Measurements from ENCODE around the gene RPS6KB1. TPM values are rescaled to one million over a fixed set of nuclear protein-coding genes. Genes with fewer than 3 reads are reported as not detected.
"Not testable (repeated sequence)": the region's sequence is repeated elsewhere in the genome, so short reads cannot be mapped to it uniquely, and the experiment has no call there.

Gene RPS6KB1
- total RNA-seq, 3 donors from 2014 or later = 40.3 to 62.3 (median 47.5) TPM

DNA sequence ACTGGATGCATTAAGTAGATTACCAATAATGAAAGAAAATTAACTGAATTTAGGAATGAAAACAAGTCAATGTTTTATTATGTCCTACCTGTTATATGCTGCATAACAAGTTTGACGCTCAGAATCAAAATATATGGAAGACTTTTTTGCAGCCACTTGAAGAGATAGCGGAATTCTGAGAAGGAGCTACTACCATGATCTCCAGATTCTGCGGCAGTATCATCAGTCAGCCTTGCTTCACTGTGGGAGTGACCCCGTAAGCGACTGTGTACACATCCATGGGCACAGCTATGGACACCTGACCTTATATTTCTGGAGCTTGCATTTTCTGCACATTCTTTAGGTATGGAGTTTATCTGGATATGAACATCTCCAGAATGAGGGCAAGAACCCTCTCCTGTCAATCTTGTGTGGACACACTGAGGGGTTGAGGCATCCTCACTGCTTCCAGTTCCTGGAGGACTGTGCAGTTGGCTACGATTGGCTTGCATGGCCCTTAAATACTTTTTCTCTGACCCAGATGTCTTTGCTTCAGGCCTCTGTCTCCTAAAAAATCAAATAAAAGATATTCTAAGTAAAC is 69.9 kb downstream of the RPS6KB1 start:
- H3K36me3 ChIP-seq = no peaks in the 10 kb centered on the region
- peak overlapping the region in 1 of 3 donors; percentile 97 for H3K4me3 ChIP-seq
- no peaks in the 10 kb centered on the region for H3K4me1 ChIP-seq
- no peak overlapping the region for H3K27ac ChIP-seq
- DNase-seq (ENCODE audit: low spot score in 2 of 2) = no peak
- H3K9me3 ChIP-seq = no peaks in the 10 kb centered on the region
- TF ChIP-seq POLR2AphosphoS5 (IDR thresholded peaks at IDR 0.05) (no peak), POLR2A (IDR thresholded peaks at IDR 0.05) (no peak)
- TF ChIP-seq, protein P1, sequence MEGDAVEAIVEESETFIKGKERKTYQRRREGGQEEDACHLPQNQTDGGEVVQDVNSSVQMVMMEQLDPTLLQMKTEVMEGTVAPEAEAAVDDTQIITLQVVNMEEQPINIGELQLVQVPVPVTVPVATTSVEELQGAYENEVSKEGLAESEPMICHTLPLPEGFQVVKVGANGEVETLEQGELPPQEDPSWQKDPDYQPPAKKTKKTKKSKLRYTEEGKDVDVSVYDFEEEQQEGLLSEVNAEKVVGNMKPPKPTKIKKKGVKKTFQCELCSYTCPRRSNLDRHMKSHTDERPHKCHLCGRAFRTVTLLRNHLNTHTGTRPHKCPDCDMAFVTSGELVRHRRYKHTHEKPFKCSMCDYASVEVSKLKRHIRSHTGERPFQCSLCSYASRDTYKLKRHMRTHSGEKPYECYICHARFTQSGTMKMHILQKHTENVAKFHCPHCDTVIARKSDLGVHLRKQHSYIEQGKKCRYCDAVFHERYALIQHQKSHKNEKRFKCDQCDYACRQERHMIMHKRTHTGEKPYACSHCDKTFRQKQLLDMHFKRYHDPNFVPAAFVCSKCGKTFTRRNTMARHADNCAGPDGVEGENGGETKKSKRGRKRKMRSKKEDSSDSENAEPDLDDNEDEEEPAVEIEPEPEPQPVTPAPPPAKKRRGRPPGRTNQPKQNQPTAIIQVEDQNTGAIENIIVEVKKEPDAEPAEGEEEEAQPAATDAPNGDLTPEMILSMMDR (IDR thresholded peaks at IDR 0.05) = no peak
- no peaks in the 10 kb centered on the region for H3K27me3 ChIP-seq
- intact Hi-C loops (cut with DNase I; ENCODE audit: low total_unique reads) = no loop called here

DNA sequence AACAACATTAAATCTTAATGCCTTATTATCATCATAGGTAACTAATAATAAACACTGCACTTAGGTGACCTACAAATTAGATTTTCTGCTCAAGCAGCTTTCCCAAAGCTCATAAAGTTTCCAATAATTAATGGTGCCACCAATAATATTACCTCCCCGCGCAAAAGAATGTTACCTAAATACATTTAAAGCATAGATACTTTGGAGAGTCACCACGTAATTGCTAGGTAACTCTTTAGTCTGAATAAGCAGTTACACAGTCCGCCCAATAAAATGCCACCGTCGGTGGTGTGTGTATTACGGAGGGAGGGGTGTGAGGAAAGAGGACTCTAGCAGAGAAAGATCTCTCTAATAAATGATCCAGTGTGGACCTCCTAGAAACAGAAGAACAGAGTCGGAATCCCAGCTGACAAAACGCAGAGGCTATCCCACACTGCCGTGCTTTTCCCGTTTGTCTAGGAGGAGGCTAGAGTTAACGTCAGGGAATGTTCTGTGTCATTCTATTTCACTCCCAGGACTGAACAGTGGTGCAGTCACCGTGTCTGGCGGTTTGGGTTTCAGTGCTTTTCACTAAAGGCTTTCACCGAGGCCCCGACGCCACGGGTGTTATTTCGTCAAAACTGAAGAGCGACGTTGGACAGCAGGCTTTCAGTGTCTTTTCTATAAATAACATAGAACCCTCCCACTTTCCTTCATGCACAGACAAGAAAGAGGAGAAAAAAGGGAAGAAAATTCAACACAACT is 71.0 kb downstream of the RPS6KB1 start:
- TF ChIP-seq POLR2A (IDR thresholded peaks at IDR 0.05) (no peak), POLR2AphosphoS5 (IDR thresholded peaks at IDR 0.05) (no peak)
- TF ChIP-seq, protein P1 (IDR thresholded peaks at IDR 0.05) = no peak
- DNase-seq (ENCODE audit: low spot score in 2 of 2) = peak in 1 of 2 donors; percentile 37
- Histone ChIP-seq H3K27ac (peak overlapping the region; percentile 94 to 98), H3K9me3 (no peaks in the 10 kb centered on the region), H3K4me3 (peak overlapping the region; percentile 79 to 97 (median 79)), H3K36me3 (no peaks in the 10 kb centered on the region), H3K27me3 (no peaks in the 10 kb centered on the region), H3K4me1 (no peaks in the 10 kb centered on the region)
- intact Hi-C loops (cut with DNase I; ENCODE audit: low total_unique reads) = no loop called here

DNA sequence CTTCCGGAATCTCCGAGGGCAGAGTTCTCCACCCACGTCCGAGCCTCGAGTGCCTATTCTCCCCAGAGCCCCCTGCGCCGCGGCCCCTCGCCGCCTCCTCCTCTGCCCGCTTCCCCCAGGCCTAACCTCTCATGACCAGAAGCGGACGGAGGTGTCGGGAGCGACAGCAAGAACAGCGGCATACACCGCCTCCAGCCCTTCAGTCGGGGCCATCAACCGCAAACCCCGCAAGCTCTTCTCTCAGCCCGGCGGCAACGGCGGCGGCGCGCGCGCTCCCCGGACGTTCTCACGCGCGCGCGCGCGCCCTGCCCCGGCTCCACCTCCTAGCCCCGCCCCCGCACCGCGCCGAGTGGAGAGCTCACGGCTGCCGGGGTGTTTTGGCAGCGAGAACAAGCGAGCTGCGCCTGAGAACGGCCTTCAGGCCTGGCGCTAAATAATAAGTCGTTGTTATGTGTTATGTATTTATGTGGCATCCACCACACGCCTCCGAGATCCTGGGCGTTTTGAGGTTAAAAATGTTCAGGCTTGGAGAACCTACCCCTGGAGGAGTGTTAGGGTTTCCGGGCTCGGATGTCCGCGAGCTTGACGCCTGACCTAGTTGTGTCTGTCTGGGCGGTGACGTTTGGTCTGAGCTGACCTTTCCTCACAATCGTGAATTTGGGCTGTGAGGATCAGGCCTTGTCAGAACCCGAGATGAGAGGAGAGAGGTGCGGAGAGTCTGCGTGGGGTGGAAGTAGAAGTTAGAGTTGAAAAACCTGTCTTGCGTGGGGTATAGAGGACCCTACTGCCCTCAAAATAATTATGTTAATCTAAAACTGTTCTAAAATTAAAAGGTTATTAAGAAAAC is 71.8 kb downstream of the RPS6KB1 start, which contains the start of gene RNFT1:
TSS of gene RNFT1 (minus strand) at position 259 of the 847 bp plus-strand sequence. CDS start at position 182, 77 bp downstream.
- H3K4me3 ChIP-seq = peak within 1 kb of the TSS; percentile 79 to 97 (median 79)
- H3K27me3 ChIP-seq = no peaks in the 10 kb centered on the region
- no peaks in the 10 kb centered on the region for H3K9me3 ChIP-seq
- H3K27ac ChIP-seq = peak within 1 kb of the TSS; percentile 94 to 98
- no peaks in the 10 kb centered on the region for H3K4me1 ChIP-seq
- intact Hi-C loops (cut with DNase I; ENCODE audit: low total_unique reads) = no loop called here
- no peaks in the 10 kb centered on the region for H3K36me3 ChIP-seq
- peak; percentile 3 for TF ChIP-seq POLR2A (IDR thresholded peaks at IDR 0.05)
- peak; percentile 54 to 73 (median 70) for TF ChIP-seq POLR2AphosphoS5 (IDR thresholded peaks at IDR 0.05)
- TF ChIP-seq, protein P1 (IDR thresholded peaks at IDR 0.05) = no peak
- peak; percentile 73 to 86 for DNase-seq (ENCODE audit: low spot score in 2 of 2)

DNA sequence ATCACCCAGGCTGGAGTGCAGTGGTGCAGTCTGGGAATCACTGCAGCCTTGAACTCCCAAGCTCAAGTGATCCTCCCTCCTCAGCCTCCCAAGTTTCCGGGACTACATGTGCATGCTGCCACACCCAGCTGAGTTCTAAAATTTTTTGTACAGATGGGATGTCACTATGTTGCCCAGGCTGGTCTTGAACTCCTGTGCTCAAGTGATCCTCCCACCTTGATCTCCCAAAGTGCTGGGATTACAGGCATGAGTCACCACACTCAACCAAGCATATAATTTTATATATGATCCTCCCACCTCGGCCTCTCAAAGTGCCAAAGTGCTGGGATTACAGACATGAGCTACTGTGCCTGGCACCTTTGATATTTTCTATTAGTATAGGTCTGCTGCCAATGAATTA is 78.8 kb downstream of the RPS6KB1 start:
- H3K9me3 ChIP-seq; DNase-seq (ENCODE audit: low spot score in 2 of 2); H3K4me3 ChIP-seq; H3K27ac ChIP-seq; intact Hi-C loops (cut with DNase I; ENCODE audit: low total_unique reads); H3K27me3 ChIP-seq; H3K4me1 ChIP-seq; H3K36me3 ChIP-seq: not testable (repeated sequence)

DNA sequence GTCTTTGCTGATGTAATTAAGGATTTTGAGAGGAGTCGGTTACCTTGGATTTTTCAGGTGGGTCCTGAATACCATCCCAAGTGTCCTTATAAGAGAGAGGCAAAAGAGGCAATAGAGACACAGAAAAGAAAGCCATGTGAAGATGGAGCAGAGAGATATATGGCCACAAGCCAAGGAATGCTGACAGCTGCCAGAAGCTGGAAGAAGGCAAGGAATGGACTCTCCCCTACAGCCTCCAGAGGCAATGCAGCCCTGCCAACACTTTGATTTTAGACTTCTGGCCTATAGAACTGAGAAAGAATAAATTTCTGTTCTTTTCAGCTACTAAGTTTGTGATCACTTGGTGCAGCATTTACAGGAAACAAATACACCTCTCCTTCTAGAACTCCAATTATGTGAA is 79.9 kb downstream of the RPS6KB1 start:
- TF ChIP-seq POLR2A (IDR thresholded peaks at IDR 0.05) (no peak), POLR2AphosphoS5 (IDR thresholded peaks at IDR 0.05) (no peak)
- TF ChIP-seq, protein P1 (IDR thresholded peaks at IDR 0.05) = no peak
- Histone ChIP-seq H3K4me1 (no peaks in the 10 kb centered on the region), H3K27ac (no peak overlapping the region), H3K9me3 (no peaks in the 10 kb centered on the region), H3K27me3 (no peaks in the 10 kb centered on the region), H3K36me3 (no peaks in the 10 kb centered on the region), H3K4me3 (no peak overlapping the region)
- intact Hi-C loops (cut with DNase I; ENCODE audit: low total_unique reads) = no loop called here
- DNase-seq (ENCODE audit: low spot score in 2 of 2) = no peak

DNA sequence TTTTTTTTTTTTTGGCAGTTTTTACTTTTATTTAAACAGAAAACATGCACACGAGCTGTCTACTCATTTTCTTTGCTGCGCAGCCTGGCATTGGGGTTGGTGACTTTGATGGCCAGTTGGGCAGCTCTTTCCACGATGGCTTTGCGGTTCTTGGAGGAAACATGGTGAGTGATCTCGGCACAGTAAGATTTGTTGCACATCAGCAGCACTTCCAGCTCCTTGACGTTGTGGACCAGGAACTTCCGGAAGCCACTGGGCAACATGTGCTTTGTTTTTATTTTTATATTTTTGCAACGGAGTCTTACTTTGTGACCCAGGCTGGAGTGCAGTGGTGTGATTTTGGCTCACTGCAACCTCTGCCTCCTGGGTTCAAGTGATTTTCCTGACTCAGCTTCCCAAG is 80.6 kb downstream of the RPS6KB1 start:
- H3K27me3 ChIP-seq; H3K4me3 ChIP-seq; H3K4me1 ChIP-seq; H3K9me3 ChIP-seq; H3K27ac ChIP-seq; H3K36me3 ChIP-seq; DNase-seq (ENCODE audit: low spot score in 2 of 2); intact Hi-C loops (cut with DNase I; ENCODE audit: low total_unique reads): not testable (repeated sequence)

DNA sequence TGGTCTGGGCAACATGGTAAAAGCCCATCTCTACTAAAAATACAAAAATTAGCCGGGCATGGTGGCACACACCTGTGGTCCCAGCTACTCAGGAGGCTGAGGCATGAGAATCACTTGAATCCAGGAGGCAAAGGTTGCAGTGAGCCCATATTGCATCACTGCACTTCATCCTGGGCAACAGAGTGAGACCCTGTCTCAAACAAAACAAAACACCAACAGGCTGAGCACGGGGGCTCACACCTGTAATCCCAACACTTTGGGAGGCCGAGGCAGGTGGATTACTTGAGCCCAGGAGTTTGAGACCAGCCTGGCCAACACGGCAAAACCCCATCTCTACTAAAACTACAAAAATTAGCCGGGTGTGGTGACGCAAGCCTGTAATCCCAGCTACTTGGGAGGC is 82.2 kb downstream of the RPS6KB1 start:
- H3K4me1 ChIP-seq; H3K27ac ChIP-seq; DNase-seq (ENCODE audit: low spot score in 2 of 2); intact Hi-C loops (cut with DNase I; ENCODE audit: low total_unique reads); H3K36me3 ChIP-seq; H3K27me3 ChIP-seq; H3K9me3 ChIP-seq; H3K4me3 ChIP-seq: not testable (repeated sequence)

DNA sequence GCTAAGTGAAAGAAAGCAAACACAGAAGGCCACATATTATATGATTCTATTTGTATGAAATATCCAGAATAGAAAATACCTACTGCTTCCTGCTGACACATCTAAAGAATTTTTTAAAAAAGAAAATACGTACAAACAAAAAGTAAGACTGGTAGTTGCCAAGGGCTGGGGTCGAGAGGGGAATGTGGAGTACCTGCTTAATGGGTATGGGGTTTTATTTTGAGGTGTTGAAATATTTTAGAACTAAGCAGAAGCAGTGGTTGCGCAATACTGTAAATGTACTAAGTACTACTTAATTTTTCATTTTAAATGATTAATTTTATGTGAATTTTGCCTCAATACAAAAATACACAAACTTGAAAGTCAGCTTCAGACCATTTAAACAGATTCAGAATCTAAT is 103.7 kb downstream of the RPS6KB1 start:
- H3K27me3 ChIP-seq; H3K4me3 ChIP-seq; DNase-seq (ENCODE audit: low spot score in 2 of 2); H3K9me3 ChIP-seq; H3K4me1 ChIP-seq; H3K36me3 ChIP-seq; intact Hi-C loops (cut with DNase I; ENCODE audit: low total_unique reads); H3K27ac ChIP-seq: not testable (repeated sequence)
